Breast epithelium (tissue), 3 donors: ENCODE data around the gene CD93.

Source experiments
- POLR2AphosphoS5 ChIP-seq, 3 donors: sonication (generic); formaldehyde crosslinking; IDR thresholded peaks; one replicate each; pipeline ENCODE4 v1.6.1; 2017; ENCODE audit warnings: antibody characterized with exemption in 3 of 3
- TF ChIP-seq, protein P1 (sequence below), 3 donors: fragments of 450-650 bp; IDR thresholded peaks; one replicate each; pipeline ENCODE4 v1.5.1; 2016 to 2017; ENCODE audit warnings: antibody characterized with exemption in 3 of 3, mild to moderate bottlenecking in 3 of 3, moderate library complexity in 3 of 3

DNA sequence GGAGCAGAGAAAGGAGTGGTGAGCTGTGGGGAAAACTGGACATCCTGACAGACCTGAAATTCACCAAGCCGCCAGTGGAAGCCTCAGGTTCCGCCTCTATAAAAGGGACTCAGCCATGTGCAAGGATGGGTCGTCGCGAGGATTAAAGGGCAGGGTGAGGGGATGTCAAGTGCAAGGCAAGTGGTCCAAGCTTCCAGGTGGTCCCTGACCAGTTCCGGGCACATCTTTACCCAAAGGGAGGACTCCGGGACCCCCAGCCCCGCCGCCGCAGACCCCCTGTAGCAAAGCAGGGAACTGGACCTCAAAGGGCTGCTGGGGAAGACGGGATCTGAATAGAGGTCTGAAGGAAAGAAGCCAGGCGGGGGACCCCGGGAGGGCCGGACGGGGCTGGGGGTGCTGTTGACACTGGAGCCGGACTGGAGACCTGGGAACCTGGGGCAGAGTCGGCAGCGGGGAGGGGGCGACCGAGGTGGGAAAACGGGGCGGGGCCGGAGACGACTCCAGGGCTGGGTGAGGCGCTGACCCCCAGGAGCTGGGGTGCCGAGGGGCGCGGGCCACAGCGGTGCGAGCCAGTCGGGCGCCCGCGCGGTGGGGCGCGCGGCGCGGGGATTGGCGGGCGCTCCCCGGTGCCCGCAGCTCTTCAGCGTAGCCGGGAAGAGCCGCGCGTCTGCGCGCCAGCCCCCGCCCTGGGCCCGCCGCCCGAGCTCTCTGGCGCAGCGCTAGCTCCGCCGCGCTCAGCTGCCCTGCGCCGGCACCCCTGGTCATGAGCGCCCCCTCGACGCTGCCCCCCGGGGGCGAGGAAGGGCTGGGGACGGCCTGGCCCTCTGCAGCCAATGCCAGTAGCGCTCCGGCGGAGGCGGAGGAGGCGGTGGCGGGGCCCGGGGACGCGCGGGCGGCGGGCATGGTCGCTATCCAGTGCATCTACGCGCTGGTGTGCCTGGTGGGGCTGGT, 51.1 kb downstream of the CD93 start, which contains the start of gene SSTR4:
- no peak for TF ChIP-seq POLR2AphosphoS5 (IDR thresholded peaks at IDR 0.05)
- TF ChIP-seq, protein P1, sequence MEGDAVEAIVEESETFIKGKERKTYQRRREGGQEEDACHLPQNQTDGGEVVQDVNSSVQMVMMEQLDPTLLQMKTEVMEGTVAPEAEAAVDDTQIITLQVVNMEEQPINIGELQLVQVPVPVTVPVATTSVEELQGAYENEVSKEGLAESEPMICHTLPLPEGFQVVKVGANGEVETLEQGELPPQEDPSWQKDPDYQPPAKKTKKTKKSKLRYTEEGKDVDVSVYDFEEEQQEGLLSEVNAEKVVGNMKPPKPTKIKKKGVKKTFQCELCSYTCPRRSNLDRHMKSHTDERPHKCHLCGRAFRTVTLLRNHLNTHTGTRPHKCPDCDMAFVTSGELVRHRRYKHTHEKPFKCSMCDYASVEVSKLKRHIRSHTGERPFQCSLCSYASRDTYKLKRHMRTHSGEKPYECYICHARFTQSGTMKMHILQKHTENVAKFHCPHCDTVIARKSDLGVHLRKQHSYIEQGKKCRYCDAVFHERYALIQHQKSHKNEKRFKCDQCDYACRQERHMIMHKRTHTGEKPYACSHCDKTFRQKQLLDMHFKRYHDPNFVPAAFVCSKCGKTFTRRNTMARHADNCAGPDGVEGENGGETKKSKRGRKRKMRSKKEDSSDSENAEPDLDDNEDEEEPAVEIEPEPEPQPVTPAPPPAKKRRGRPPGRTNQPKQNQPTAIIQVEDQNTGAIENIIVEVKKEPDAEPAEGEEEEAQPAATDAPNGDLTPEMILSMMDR (IDR thresholded peaks at IDR 0.05): no peak
